GM12892 (cell line): ENCODE results near the gene GRPR.

ENCODE experiments used
- POLR2A ChIP-seq: IDR thresholded peaks from 2 replicates; pipeline ENCODE4 v1.6.1; 2011; ENCODE audit warnings: low read depth, low read length, control low read depth
- POLR2AphosphoS5 ChIP-seq: IDR thresholded peaks from 2 replicates; pipeline ENCODE4 v1.6.1; 2011; ENCODE audit warnings: low read depth, low read length, control low read depth
- TAF1 ChIP-seq: IDR thresholded peaks from 2 replicates; pipeline ENCODE4 v1.6.1; 2011; ENCODE audit warnings: low read depth, mild to moderate bottlenecking, control low read depth, low read length, borderline replicate concordance

DNA sequence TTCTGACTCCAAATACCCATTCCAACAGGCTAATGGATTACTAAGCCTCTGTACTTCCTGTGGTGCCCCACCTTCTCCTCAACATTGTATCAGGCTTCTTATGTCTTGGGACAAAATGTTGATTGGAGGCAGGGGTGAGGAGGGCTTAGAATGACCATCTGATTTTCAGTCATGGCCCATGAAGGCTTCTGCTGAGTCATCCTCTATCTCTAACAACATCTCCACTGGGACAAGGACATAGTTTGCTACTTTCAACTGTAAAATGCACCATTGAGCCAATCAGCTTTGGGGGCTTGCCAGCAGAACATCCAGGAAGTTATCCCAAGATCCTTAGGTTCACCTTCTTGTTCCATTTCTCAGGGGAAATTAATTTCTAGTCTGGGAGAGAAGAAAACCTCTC is 73.5 kb downstream of the GRPR start:
- TF ChIP-seq POLR2A (no peak), TAF1 (no peak), POLR2AphosphoS5 (no peak)
